Body of pancreas (tissue), 4 donors: Measurements from ENCODE around the gene AFM. TPM values are rescaled to one million over a fixed set of nuclear protein-coding genes. Genes with fewer than 3 reads are reported as not detected.
A peak's percentile ranks its signal among the peaks of the same experiment; 100 is the strongest.

Experiments used
- ATAC-seq: fragments of 150-250 bp; one replicate; pipeline ENCODE4 v1.9.1; 2016
- DNase-seq, 4 donors: peaks; one replicate each; pipeline ENCODE4 v3.0.0-alpha.2; 2019
- H3K27ac ChIP-seq, 4 donors: fragments of 200-600 bp; sonication (generic); 1 replicate in 3 of 4; 2 replicates in 1 of 4; pipeline versions ENCODE4 v1.5.1 to v1.6.1; 2016 to 2019; ENCODE audit warnings: mild to moderate bottlenecking in 1 of 4, mixed read lengths in 1 of 4, moderate library complexity in 1 of 4
- H3K27me3 ChIP-seq, 2 donors: fragments of 200-600 bp; sonication (generic); one replicate each; pipeline ENCODE4 v1.6.0; 2016; ENCODE audit warnings: mild to moderate bottlenecking in 1 of 2
- H3K36me3 ChIP-seq, 2 donors: fragments of 200-600 bp; sonication (generic); replicated peaks in 1 of 2; 2 replicates each; pipeline ENCODE4 v1.5.1; 2016; ENCODE audit warnings: low read depth in 2 of 2; ENCODE audit not compliant: insufficient read depth in 1 of 2
- H3K4me1 ChIP-seq: fragments of 200-600 bp; sonication (generic); one replicate; pipeline ENCODE4 v1.6.0; 2016
- H3K4me3 ChIP-seq, 2 donors: fragments of 200-600 bp; sonication (generic); 1 replicate in 1 of 2; 2 replicates in 1 of 2; pipeline ENCODE4 v1.5.1; 2016 to 2019
- H3K9me3 ChIP-seq, 3 donors: fragments of 200-600 bp; sonication (generic); 1 replicate in 2 of 3; 2 replicates in 1 of 3; pipeline ENCODE4 v1.5.1; 2016
- POLR2A ChIP-seq, 3 donors: fragments of 450-650 bp; IDR thresholded peaks; one replicate each; pipeline ENCODE4 v1.6.1; 2016; ENCODE audit warnings: antibody characterized with exemption in 3 of 3, mild to moderate bottlenecking in 2 of 3
- WGBS, 2 donors: methylation state at CpG; one replicate each; pipeline ENCODE4 v1.1.5; 2017; 5-methylcytosine and 5-hydroxymethylcytosine counted together
- intact Hi-C: fragments of 100-400 bp; cut with DNase I; formaldehyde crosslinking; loops from one replicate; pipeline ENCODE4 v1.15.1; 2023
- total RNA-seq, 2 donors: library from RNA; depleted of rRNA; stranded (reverse); fragments of >200 nt; gene quantifications; one replicate each; pipeline ENCODE4 v1.1.0, GENCODE V29; 2016
- TF ChIP-seq, protein P1 (sequence below), 7 experiments: fragments of 450-650 bp in 4 of 7; fragments of 200-600 bp in 3 of 7; sonication (generic) in 3 of 7; IDR thresholded peaks; one replicate each; pipeline ENCODE4 v1.5.1; 2016 to 2019; ENCODE audit warnings: antibody characterized with exemption in 7 of 7

The AFM gene
- total RNA-seq, 2 donors from 2014 or later, result 0.33 TPM; not detected in 1

DNA sequence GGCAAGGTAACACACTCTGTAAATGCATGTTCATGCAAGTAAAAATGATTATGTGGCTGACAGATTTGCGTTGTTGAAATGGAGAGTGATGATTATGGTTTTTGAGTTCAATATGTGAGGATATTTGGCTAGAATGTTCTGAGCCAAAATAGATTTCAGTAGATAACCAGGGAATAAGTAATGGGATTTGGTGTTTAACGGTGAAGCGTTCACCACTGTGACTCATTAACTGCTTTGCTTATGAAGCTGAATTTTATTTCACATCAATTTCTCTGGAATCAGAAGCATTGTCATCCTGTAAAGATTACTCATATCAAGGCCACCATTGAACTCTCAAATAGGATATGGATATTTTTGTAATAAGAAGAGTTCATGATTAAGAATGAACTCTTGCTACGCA lies 33.9 kb upstream of the AFM start:
- intact Hi-C loops, result no loop called here
- Histone ChIP-seq H3K27me3 (no peaks in the 10 kb centered on the region), H3K36me3 (no peaks in the 10 kb centered on the region), H3K4me3 (no peak overlapping the region), H3K4me1 (peaks cover 10% of the 10 kb centered on the region), H3K9me3 (no peaks in the 10 kb centered on the region), H3K27ac (no peak overlapping the region)
- WGBS, 2 donors, result 62 to 69% methylated on average over 4 of the region's 4 CpGs
- ATAC-seq (no peak), DNase-seq (no peak)
- TF ChIP-seq, protein P1, sequence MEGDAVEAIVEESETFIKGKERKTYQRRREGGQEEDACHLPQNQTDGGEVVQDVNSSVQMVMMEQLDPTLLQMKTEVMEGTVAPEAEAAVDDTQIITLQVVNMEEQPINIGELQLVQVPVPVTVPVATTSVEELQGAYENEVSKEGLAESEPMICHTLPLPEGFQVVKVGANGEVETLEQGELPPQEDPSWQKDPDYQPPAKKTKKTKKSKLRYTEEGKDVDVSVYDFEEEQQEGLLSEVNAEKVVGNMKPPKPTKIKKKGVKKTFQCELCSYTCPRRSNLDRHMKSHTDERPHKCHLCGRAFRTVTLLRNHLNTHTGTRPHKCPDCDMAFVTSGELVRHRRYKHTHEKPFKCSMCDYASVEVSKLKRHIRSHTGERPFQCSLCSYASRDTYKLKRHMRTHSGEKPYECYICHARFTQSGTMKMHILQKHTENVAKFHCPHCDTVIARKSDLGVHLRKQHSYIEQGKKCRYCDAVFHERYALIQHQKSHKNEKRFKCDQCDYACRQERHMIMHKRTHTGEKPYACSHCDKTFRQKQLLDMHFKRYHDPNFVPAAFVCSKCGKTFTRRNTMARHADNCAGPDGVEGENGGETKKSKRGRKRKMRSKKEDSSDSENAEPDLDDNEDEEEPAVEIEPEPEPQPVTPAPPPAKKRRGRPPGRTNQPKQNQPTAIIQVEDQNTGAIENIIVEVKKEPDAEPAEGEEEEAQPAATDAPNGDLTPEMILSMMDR (IDR thresholded peaks at IDR 0.05), result no peak
- no peak for TF ChIP-seq POLR2A (IDR thresholded peaks at IDR 0.05)

DNA sequence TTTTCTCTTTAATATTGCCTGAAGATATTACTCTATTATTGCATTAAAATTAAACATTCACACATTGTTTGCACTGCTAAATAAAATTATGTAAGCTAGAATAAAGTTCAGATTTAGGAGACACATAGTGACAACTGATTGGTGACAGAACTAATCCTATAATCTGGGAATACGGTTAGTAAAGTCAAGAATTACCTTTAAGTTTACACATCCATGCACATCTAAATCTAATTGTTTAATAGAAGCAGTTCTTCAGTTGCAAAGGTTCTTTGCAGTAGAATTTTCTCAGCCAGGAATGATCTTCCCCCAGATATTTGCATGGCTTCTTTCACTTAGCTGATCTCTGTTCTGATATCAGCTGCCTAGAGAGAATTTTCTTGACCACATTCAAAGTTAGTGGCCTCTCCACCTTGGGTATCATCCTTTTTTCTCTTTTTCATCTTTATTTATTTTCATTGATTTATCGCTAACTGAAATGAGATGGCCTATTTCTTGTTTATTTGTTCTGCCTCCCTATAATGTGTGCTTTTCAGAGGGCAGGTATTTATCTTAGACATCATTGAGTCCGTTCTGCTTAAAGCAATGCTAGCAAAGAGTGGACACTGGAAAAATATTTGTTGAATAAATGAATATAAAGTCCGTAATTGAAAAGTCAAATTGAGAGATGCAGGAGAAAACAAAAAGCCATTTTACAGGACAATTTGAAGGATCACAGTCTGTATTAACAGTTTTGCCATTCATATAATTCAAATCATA lies 32.9 kb upstream of the AFM start:
- DNase-seq, result no peak
- intact Hi-C loops, result no loop called here
- H3K4me3 ChIP-seq, result no peak overlapping the region
- no peaks in the 10 kb centered on the region for H3K36me3 ChIP-seq
- WGBS, 2 donors, result 85 to 86% methylated on average over 4 of the region's 4 CpGs
- TF ChIP-seq, protein P1 (IDR thresholded peaks at IDR 0.05), result no peak
- TF ChIP-seq POLR2A (IDR thresholded peaks at IDR 0.05), result no peak
- peaks cover 16% of the 10 kb centered on the region for H3K4me1 ChIP-seq
- H3K9me3 ChIP-seq, result no peaks in the 10 kb centered on the region
- no peak for ATAC-seq
- no peak overlapping the region for H3K27ac ChIP-seq
- H3K27me3 ChIP-seq, result no peaks in the 10 kb centered on the region

DNA sequence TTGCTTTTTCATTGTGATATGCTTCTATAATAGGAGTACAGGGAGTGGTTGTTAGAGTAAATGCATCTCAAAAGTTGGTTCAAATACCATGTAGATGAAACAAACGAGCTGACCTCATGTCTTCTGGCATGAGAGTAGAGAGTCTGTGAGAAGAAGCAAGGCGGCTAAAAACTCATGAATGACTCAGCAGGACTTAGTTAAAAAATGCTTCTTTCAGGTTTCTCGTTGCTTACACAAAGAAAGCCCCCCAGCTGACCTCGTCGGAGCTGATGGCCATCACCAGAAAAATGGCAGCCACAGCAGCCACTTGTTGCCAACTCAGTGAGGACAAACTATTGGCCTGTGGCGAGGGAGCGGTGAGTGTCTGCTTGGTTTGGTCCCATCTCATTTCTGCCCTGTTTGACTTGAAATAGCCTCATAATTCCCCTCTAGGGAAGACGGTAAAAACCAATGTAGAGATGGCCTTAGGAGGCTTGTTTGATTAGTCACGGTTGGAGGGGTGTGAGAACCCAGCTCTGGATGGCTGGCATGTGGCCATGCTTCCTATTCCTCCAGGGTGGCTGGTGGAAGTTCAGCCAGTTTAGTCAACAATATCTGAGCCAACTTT lies 31.0 kb upstream of the AFM start:
- WGBS, 2 donors, result 65 to 70% methylated on average over 9 of the region's 9 CpGs
- intact Hi-C loops, result no loop called here
- no peaks in the 10 kb centered on the region for H3K36me3 ChIP-seq
- H3K9me3 ChIP-seq, result no peaks in the 10 kb centered on the region
- no peak overlapping the region for H3K4me3 ChIP-seq
- no peak for TF ChIP-seq POLR2A (IDR thresholded peaks at IDR 0.05)
- TF ChIP-seq, protein P1 (IDR thresholded peaks at IDR 0.05), result no peak
- H3K4me1 ChIP-seq, result peaks cover 18% of the 10 kb centered on the region
- H3K27me3 ChIP-seq, result no peaks in the 10 kb centered on the region
- ATAC-seq, result no peak
- peak; percentile 24 to 57 (median 40) for DNase-seq
- no peak overlapping the region for H3K27ac ChIP-seq

DNA sequence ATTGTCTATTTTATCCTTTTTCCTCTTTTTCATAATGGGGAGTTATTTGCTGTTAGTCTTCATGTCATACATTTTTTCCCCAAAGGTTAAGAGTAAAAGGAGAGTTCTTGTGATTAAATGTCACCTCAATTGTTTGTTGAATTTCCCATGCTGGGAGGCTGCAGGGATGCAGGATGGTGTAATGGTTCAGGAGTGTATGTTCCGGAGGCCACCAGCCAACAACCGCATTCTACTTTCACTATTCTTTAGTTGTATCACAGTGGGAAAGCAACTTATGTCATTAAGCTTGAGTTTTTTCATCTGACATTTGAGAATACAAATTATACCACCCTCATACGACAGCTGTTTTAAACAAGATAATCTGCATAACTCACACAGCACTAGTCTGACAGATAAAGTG lies 30.1 kb upstream of the AFM start:
- Histone ChIP-seq H3K4me3 (no peak overlapping the region), H3K36me3 (no peaks in the 10 kb centered on the region), H3K27ac (peak overlapping the region in 1 of 4 donors; percentile 1), H3K4me1 (peaks cover 18% of the 10 kb centered on the region), H3K9me3 (no peaks in the 10 kb centered on the region), H3K27me3 (no peaks in the 10 kb centered on the region)
- intact Hi-C loops, result no loop called here
- TF ChIP-seq, protein P1 (IDR thresholded peaks at IDR 0.05), result no peak
- TF ChIP-seq POLR2A (IDR thresholded peaks at IDR 0.05), result no peak
- WGBS, 2 donors, result 29 to 34% methylated on average over 3 of the region's 3 CpGs
- ATAC-seq (peak; percentile 38), DNase-seq (peak in 2 of 4 donors; percentile 29 to 52)
